OCI-LY7 (cell line): Measurements from ENCODE around the gene RNF130.

Experiments
- EZH2phosphoT487 ChIP-seq: fragments of 200-600 bp; sonication (generic); IDR thresholded peaks from 2 replicates; pipeline ENCODE4 v1.6.1; 2018; ENCODE audit warnings: low read depth, borderline replicate concordance, mild to moderate bottlenecking, mixed run types, antibody characterized with exemption, low read length, moderate library complexity, mixed read lengths
- TF ChIP-seq, protein P1 (sequence below): fragments of 200-600 bp; sonication (generic); conservative IDR thresholded peaks from 2 replicates; pipeline ENCODE4 v1.5.1; 2014; ENCODE audit warnings: mild to moderate bottlenecking, antibody characterized with exemption, low read length, moderate library complexity, mixed read lengths

- TF ChIP-seq, protein P1, sequence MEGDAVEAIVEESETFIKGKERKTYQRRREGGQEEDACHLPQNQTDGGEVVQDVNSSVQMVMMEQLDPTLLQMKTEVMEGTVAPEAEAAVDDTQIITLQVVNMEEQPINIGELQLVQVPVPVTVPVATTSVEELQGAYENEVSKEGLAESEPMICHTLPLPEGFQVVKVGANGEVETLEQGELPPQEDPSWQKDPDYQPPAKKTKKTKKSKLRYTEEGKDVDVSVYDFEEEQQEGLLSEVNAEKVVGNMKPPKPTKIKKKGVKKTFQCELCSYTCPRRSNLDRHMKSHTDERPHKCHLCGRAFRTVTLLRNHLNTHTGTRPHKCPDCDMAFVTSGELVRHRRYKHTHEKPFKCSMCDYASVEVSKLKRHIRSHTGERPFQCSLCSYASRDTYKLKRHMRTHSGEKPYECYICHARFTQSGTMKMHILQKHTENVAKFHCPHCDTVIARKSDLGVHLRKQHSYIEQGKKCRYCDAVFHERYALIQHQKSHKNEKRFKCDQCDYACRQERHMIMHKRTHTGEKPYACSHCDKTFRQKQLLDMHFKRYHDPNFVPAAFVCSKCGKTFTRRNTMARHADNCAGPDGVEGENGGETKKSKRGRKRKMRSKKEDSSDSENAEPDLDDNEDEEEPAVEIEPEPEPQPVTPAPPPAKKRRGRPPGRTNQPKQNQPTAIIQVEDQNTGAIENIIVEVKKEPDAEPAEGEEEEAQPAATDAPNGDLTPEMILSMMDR = no peak
- TF ChIP-seq EZH2phosphoT487 = no peak
Measured at GRCh38 chr5:179905161-179905560, 166.4 kb downstream of the RNF130 start.
